Activated naive CD4-positive, alpha-beta T cell treated with anti-CD3 and anti-CD28 coated beads for 36 hours (primary cell): ENCODE results near the gene NEK10. TPM values are rescaled to one million over a fixed set of nuclear protein-coding genes. Genes with fewer than 3 reads are reported as not detected.

Experiments
- CTCF ChIA-PET: fragments of 350-600 bp; sonication (Branson Sonifier 250); formaldehyde crosslinking; loops from one replicate; lab custom pipeline; 2021; ENCODE audit warnings: antibody characterized with exemption; lab: Charles Lee
- DNase-seq: peaks from one replicate; pipeline ENCODE4 v3.0.0-alpha.2; 2020
- H3K27ac Mint-ChIP-seq: one replicate; pipeline ENCODE4 v1.8.0; 2021; ENCODE audit warnings: mild to moderate bottlenecking, mixed read lengths
- H3K27me3 Mint-ChIP-seq: one replicate; pipeline ENCODE4 v1.8.0; 2021; ENCODE audit warnings: low read depth, mixed read lengths
- H3K36me3 Mint-ChIP-seq: one replicate; pipeline ENCODE4 v1.8.0; 2021; ENCODE audit warnings: low read depth, mixed read lengths
- H3K4me1 Mint-ChIP-seq: one replicate; pipeline ENCODE4 v1.8.0; 2021; ENCODE audit warnings: low read depth, mixed read lengths
- H3K4me3 Mint-ChIP-seq: one replicate; pipeline ENCODE4 v1.8.0; 2021; ENCODE audit warnings: mild to moderate bottlenecking, moderate library complexity, mixed read lengths
- H3K9me3 Mint-ChIP-seq: one replicate; pipeline ENCODE4 v1.8.0; 2021; ENCODE audit warnings: mixed read lengths
- intact Hi-C: fragments of 100-400 bp; cut with micrococcal nuclease; formaldehyde crosslinking; loops from one replicate; pipeline ENCODE4 v1.15.1; 2023
- total RNA-seq, 2 experiments: library from RNA; stranded (reverse); gene quantifications; one replicate each; pipeline ENCODE4 v1.2.3, GENCODE V29; 2021

Gene NEK10
- total RNA-seq, 2 experiments from 2014 or later, result 0.07 to 0.26 TPM

DNA sequence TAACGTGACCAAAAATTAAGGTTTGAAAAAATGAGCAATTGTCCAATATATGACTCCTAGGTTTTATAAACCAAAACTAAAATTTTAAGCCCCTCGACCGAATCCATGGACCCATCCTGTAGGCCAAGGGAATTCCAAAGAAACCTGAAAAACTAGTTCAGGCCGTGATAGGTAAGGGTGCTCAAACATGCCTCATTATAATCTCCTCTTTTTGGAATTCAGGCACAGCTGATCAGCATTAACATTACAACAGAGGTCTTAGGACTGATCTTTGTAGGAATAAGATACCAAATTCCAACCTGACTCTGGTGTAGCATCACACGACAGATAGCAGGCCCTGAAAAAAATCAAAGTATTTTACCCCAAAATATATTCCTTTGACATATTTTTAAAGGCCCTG is 155.7 kb downstream of the NEK10 start:
- intact Hi-C loops, result no loop called here
- no peak for DNase-seq
- Mint-ChIP-seq H3K36me3 (no peaks in the 10 kb centered on the region), H3K4me1 (no peaks in the 10 kb centered on the region), H3K4me3 (no peak overlapping the region), H3K9me3 (no peaks in the 10 kb centered on the region), H3K27me3 (no peaks in the 10 kb centered on the region), H3K27ac (no peak overlapping the region)
- CTCF ChIA-PET, result no interaction called here

DNA sequence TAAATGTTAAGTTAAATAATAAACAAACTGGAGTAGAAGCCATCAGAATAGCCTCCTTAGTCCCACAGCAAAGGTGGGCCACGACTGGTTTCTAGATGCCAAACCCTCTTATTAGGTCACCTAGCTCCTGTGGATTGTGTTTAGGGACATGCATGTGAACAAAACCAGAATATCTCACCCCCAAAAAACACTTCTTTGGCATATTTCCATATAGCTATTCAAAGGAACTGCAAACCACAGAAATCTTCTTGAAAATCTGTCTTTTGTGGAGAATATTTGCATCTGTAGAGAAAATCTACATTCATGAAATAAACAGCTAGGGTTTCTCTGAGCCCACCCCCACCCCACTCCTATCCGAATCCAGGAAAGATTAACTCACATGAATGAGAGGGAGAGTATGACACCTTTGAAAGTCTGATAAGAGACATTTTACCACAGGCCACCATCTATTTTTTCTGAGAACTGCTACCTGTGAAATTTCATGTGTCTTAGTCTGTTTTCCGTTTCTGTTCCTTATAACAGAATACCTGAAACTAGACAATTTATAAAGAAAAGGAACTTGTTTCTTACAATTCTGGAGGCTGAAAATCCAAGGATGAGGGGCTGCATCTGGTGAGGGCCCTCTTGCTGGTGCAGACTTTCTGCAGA is 159.4 kb downstream of the NEK10 start:
- intact Hi-C loops, result no loop called here
- Mint-ChIP-seq H3K27ac (no peak overlapping the region), H3K36me3 (no peaks in the 10 kb centered on the region), H3K9me3 (no peaks in the 10 kb centered on the region), H3K27me3 (no peaks in the 10 kb centered on the region), H3K4me1 (no peaks in the 10 kb centered on the region), H3K4me3 (no peak overlapping the region)
- CTCF ChIA-PET, result no interaction called here
- no peak for DNase-seq

DNA sequence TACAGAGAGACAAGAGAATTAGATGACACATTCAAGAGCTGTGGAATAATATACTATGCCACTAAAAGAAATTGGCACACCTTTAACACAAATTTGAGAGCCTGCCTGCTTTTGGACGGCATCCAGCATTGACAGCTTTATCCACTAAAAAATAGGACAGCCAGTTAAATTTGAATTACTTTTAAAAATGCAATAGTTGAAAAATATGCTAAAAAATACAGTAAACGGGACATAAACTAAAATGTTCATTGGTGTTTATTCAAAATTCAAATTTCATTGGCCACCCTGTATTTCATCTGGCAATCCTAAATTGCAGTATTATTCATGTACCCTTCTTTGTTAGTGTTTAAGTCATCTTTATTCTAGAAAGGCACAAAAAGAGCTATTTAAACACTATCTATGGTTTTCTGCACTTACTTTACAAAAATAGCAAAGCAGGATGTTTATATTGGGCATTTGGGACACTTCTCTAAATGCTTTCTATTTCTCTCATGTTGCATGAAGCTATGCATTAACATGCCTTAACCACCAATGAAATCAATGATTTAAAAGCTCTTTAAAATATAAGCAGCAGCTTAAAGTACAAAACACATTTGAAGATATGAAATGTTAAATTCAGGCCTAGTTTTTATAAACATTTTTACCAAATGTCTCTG is 160.1 kb downstream of the NEK10 start:
- no peak for DNase-seq
- intact Hi-C loops, result no loop called here
- H3K27ac Mint-ChIP-seq, result no peak overlapping the region
- no peaks in the 10 kb centered on the region for H3K27me3 Mint-ChIP-seq
- CTCF ChIA-PET, result no interaction called here
- H3K4me3 Mint-ChIP-seq, result no peak overlapping the region
- H3K4me1 Mint-ChIP-seq, result no peaks in the 10 kb centered on the region
- no peaks in the 10 kb centered on the region for H3K36me3 Mint-ChIP-seq
- H3K9me3 Mint-ChIP-seq, result no peaks in the 10 kb centered on the region

GRCh38 chr3:27202959-27203358 is 166.2 kb downstream of the NEK10 start:
- Mint-ChIP-seq H3K4me1 (no peaks in the 10 kb centered on the region), H3K4me3 (no peak overlapping the region), H3K9me3 (no peaks in the 10 kb centered on the region), H3K36me3 (no peaks in the 10 kb centered on the region), H3K27me3 (no peaks in the 10 kb centered on the region), H3K27ac (no peak overlapping the region)
- intact Hi-C loops, result no loop called here
- no peak for DNase-seq
- CTCF ChIA-PET, result no interaction called here

DNA sequence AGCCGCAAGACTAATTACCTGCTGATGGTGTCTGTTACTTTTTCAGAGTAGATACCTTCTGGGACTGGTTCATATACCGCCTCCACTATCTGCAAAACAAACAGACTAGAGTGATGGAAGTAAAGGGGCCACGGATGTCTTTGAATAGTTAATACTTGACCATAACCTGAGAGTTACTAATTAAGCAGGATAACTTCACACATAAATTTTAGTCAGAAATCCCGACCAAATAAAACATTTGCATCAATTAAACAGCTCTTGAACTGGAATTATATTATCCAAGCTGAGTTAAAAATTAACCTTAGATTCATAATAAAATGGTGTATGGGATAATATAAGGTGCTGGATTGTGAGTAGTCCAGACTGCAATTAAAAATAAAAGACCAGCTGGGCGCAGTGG is 167.7 kb downstream of the NEK10 start:
- Mint-ChIP-seq H3K27me3 (no peaks in the 10 kb centered on the region), H3K9me3 (no peaks in the 10 kb centered on the region), H3K4me3 (no peak overlapping the region), H3K4me1 (no peaks in the 10 kb centered on the region), H3K36me3 (no peaks in the 10 kb centered on the region), H3K27ac (no peak overlapping the region)
- CTCF ChIA-PET, result no interaction called here
- intact Hi-C loops, result no loop called here
- DNase-seq, result no peak

- intact Hi-C loops, result no loop called here
- H3K4me1 Mint-ChIP-seq, result no peaks in the 10 kb centered on the region
- DNase-seq, result no peak
- no peak overlapping the region for H3K4me3 Mint-ChIP-seq
- no peaks in the 10 kb centered on the region for H3K9me3 Mint-ChIP-seq
- H3K36me3 Mint-ChIP-seq, result no peaks in the 10 kb centered on the region
- H3K27ac Mint-ChIP-seq, result no peak overlapping the region
- CTCF ChIA-PET, result no interaction called here
- no peaks in the 10 kb centered on the region for H3K27me3 Mint-ChIP-seq
These were observed 168.3 kb downstream of the NEK10 start for GRCh38 chr3:27200721-27201489.

GRCh38 chr3:27194861-27195483 is 174.2 kb downstream of the NEK10 start:
- no peaks in the 10 kb centered on the region for H3K36me3 Mint-ChIP-seq
- H3K4me1 Mint-ChIP-seq, result no peaks in the 10 kb centered on the region
- CTCF ChIA-PET, result no interaction called here
- H3K9me3 Mint-ChIP-seq, result no peaks in the 10 kb centered on the region
- no peak for DNase-seq
- intact Hi-C loops, result no loop called here
- no peak overlapping the region for H3K27ac Mint-ChIP-seq
- H3K4me3 Mint-ChIP-seq, result no peak overlapping the region
- H3K27me3 Mint-ChIP-seq, result no peaks in the 10 kb centered on the region

- Mint-ChIP-seq H3K36me3 (no peaks in the 10 kb centered on the region), H3K27me3 (no peaks in the 10 kb centered on the region), H3K9me3 (no peaks in the 10 kb centered on the region), H3K4me1 (no peaks in the 10 kb centered on the region), H3K27ac (no peak overlapping the region), H3K4me3 (no peak overlapping the region)
- no peak for DNase-seq
- intact Hi-C loops, result no loop called here
- CTCF ChIA-PET, result interaction anchor here (0.6 to 1.0 kb wide), 2 partner anchors 43 to 670 kb away, joined by 3 read pairs; no protein-coding TSS in a partner anchor
These were observed 176.1 kb downstream of the NEK10 start for GRCh38 chr3:27193056-27193455.

DNA sequence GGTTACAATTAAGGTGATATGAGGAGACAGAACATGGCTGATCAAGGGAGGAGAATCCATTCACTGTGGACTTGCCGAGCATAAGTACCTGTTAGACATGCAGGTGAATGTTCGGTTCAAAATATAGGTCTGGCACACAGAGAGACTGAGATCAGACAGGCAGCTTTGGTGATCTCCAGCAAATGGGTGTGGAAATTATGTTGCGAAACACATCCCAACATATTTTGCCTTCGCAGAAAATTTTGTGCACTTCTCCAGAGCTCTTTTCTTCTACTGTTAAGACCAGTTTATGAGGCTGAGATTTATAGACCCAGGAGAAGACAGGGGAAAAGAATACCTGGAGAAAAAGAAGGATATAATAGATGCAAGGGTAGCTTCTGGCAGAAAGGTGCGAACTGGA is 183.2 kb downstream of the NEK10 start:
- CTCF ChIA-PET, result no interaction called here
- no peaks in the 10 kb centered on the region for H3K36me3 Mint-ChIP-seq
- no peak overlapping the region for H3K27ac Mint-ChIP-seq
- no peak for DNase-seq
- intact Hi-C loops, result no loop called here
- H3K27me3 Mint-ChIP-seq, result no peaks in the 10 kb centered on the region
- no peaks in the 10 kb centered on the region for H3K4me1 Mint-ChIP-seq
- H3K9me3 Mint-ChIP-seq, result no peaks in the 10 kb centered on the region
- no peak overlapping the region for H3K4me3 Mint-ChIP-seq

GRCh38 chr3:27185231-27185989 is 183.8 kb downstream of the NEK10 start:
- no peaks in the 10 kb centered on the region for H3K9me3 Mint-ChIP-seq
- H3K27ac Mint-ChIP-seq, result no peak overlapping the region
- CTCF ChIA-PET, result no interaction called here
- no peak overlapping the region for H3K4me3 Mint-ChIP-seq
- no peaks in the 10 kb centered on the region for H3K36me3 Mint-ChIP-seq
- no peaks in the 10 kb centered on the region for H3K27me3 Mint-ChIP-seq
- intact Hi-C loops, result no loop called here
- H3K4me1 Mint-ChIP-seq, result no peaks in the 10 kb centered on the region
- DNase-seq, result no peak

DNA sequence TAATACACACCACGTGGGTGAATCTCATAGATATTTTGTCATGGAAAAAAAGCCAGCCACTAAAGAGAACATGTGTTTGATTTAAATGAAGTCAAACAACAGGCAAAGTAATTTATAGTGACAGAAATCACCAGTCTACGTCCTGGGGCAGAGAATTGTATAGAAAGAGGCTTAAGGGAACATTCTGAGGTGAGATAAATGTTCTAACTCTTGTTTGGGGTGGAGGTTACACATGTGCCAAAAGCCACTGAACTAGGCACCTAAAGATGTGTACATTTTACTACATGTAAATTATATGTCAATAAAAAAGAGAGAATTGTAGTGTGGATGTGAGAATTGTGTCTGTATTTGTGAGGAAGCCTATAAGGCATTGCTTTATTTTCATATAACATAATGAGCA is 184.9 kb downstream of the NEK10 start:
- DNase-seq, result no peak
- Mint-ChIP-seq H3K4me3 (no peak overlapping the region), H3K36me3 (no peaks in the 10 kb centered on the region), H3K27ac (no peak overlapping the region), H3K9me3 (no peaks in the 10 kb centered on the region), H3K4me1 (no peaks in the 10 kb centered on the region), H3K27me3 (no peaks in the 10 kb centered on the region)
- intact Hi-C loops, result no loop called here
- CTCF ChIA-PET, result no interaction called here

DNA sequence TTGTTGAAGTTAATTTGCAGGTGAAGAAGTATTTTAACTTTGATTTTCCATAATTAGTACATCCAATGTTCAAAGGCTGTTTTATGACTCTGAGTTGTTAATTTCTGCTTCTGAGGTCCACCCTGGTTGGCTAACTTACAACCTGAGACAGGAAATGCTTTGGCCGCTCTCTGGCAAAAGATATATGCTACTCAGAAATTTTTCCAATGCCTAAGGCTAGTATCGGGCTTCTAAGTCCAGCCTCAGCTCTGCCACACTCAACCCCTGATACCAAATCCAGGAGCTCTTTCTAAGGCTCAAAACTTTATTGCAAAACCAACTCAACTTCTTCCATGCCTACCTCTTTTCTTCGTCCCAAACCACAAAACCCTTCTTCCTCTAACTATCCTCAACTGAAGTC is 192.9 kb downstream of the NEK10 start:
- Mint-ChIP-seq H3K9me3 (no peaks in the 10 kb centered on the region), H3K36me3 (no peaks in the 10 kb centered on the region), H3K27me3 (no peaks in the 10 kb centered on the region), H3K4me3 (no peak overlapping the region), H3K4me1 (no peaks in the 10 kb centered on the region), H3K27ac (no peak overlapping the region)
- DNase-seq, result no peak
- CTCF ChIA-PET, result interaction anchor here (0.6 kb wide), 1 partner anchor 12 kb away, joined by 4 read pairs; no protein-coding TSS in a partner anchor
- intact Hi-C loops, result no loop called here
